Epithelial cell of prostate (primary cell): ENCODE data around the gene SLC43A2.
A peak's percentile ranks its signal among the peaks of the same experiment; 100 is the strongest.
"Not testable (repeated sequence)": the region's sequence is repeated elsewhere in the genome, so short reads cannot be mapped to it uniquely, and the experiment has no call there.

Experiments
- DNase-seq: peaks from one replicate; pipeline ENCODE4 v3.0.0-alpha.2; 2011; ENCODE audit warnings: low read depth, low spot score
- H3K27ac ChIP-seq: fragments of 450-650 bp; 2 replicates; pipeline ENCODE4 v1.5.1; 2017; ENCODE audit warnings: mild to moderate bottlenecking

SLC43A2 gene

DNA sequence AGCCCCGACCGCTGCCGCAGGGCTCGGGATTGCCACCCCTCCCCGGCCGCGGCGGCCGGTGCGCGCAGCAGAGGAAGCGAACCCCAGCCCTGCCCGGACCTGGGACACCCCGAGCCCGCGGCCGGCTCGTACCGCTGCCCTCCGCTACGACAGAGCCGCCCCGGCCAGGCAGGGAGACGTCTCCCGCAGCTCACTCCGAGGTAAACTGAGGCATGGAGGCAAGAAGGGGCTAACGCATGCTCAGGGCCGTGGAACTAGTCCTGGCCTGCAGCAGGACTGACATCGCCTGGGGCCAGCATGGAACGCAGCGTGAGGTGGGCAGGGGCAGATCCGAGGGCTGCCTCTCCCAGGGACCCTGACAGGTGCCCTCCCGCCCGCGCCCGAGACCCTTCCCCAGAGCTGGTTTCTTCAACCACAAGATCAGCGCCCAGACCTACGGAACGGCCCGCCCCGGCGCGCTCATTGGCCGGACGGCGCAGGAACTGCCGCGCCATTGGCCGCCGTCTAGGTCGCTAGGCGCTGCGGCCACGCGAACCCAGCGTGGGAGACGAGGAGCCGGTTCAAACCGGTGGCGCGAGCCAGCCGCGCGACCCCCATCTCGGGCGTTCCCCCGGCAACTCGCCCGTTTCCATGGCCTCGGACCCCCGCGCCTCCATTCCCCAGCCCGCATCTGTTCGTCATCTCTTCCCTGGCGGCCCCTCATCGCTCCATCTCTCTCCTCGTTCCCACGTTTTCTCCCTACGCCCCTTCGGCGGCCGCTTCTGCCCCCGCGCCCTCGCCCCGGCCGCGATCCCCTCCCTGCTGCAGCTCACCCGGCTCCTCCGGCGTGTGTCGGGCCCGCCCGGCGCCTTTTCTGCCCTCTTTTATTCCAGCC lies at the start of gene SLC43A2:
Gene SLC43A2, minus strand, starts transcription at position 853 of the 874 bp plus-strand sequence. CDS start 960 bp downstream, outside the sequence.
- no peak for DNase-seq
- peak within 1 kb of the TSS; percentile 60 for H3K27ac ChIP-seq

DNA sequence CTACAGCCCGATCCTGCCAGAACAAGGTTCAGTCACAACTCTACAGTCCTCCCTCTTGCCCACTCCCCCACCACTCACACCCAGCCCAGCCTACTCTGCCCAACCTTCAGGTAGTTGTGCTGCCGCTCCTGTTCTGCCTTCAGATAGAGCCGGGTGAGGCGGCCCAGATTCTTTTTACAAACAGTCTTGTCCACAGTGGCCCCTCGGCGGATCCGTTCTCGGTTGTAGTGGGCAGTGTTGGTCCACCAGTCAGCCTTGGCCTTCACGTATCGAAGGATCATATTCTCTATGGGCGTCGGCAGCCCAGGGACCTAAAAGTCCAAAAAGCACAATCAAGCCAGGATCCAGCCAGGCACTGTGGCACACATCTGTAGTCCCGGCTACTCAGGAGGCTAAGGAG lies 47.8 kb upstream of the SLC43A2 start:
- no peak overlapping the region for H3K27ac ChIP-seq
- no peak for DNase-seq

DNA sequence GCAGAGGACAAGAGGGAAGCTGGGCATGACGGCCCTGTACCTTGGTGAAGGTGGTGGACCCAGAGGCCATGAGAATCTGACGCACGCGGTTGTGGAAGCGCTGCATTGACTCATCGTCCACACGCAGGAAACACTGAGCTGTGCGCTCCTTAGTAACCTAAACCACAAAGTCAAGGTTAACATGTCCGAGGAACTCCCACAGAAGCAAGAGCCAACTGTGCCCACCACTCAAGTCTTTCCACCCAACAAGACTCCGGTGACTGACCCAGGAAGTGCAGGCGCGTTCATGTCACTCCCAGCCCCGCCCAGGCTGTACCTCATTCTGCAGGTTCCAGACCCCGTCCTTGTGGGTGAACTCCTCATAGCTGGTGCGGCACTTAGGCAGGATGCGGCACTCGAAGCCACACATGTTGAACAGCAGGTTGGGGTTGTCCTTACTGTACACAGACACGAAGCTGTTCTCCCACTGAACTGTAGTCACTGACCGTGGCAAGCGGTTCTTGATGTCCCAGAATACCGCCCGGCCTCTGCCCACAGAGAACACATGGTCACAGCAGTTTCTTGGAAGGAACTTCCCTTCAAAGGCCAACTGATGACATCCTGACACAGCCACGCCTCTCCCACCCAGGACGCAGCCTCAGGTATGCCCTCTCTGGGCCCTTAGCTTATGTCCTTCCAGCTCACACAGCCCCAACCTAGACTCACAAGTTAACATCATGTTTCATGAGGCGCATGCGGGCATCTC lies 44.6 kb upstream of the SLC43A2 start:
- DNase-seq = no peak
- H3K27ac ChIP-seq = no peak overlapping the region

DNA sequence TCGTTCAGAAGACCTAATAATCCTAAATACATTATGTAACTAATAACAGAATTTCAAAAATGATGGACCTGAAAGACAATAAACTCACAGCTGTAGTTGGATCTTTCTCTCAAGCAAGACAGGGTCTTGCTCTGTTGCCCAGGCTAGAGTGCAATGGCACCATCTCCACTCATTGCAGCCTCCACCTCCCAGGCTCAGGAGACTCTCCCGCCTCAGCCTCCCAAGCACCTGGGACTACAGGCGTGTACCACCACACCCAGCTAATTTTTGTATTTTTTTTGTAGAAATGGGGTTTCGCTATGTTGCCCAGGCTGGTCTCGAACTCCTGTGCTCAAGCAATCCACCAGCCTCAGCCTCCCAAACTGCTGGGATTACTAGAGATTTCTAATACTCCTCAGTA lies 35.3 kb upstream of the SLC43A2 start:
- H3K27ac ChIP-seq, DNase-seq: not testable (repeated sequence)

DNA sequence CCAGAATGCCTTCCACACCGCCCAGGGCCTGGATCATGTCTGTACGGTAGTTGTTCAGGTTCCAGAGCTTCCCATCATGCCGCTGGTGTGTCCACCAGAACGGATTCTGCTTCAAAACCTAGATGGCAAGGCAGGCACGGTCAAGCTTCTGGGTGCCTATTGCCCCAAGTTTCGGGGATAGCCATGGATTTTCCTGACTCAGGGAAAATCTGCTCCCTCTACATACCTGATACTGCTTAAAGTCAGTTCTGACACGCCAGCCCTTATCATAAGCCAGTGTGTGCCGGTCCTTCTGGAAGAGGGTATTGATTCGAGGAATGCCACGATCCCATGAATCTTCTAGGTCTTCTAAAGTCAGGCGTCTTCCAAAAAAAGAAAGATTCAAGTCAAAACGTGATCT lies 32.4 kb upstream of the SLC43A2 start:
- no peak overlapping the region for H3K27ac ChIP-seq
- no peak for DNase-seq

DNA sequence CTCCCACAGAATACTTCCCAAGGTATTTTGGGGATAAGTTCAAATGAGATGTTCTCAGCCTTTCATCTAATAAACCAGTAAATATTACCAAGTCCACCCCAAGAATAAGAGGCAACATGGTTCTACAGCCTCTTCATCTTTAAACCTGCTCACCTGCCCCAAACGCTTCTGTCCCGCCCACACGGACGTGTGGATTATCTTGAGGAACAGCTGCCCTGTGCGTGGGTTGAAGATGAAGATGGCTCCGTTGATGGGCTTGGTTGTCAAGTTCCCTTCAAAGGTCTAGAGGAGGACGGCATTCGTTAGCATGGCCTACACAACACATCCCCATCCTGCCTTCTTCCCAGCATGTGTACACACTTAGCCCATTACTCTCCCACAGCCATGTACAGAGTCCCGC lies 29.5 kb upstream of the SLC43A2 start:
- no peak overlapping the region for H3K27ac ChIP-seq
- no peak for DNase-seq

DNA sequence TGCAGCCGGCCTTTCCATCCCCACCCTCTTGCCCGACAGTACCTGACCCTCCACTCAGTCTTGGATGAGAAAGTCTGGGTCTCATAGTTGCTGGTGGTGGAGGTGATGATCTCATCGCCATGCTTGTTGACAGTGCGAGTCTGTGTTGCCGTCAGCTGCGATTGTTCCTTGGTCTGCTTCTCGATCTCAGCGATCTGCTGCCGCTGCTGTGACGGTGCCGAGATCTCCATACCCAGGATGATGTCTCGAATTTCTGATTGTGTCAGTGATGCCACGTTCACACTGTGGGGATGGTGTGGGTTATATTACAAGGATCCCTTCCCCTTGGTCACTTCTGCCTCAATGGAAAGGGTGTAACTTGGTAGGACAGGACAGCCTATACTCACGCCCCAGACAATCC lies 25.1 kb upstream of the SLC43A2 start:
- H3K27ac ChIP-seq = no peak overlapping the region
- no peak for DNase-seq

DNA sequence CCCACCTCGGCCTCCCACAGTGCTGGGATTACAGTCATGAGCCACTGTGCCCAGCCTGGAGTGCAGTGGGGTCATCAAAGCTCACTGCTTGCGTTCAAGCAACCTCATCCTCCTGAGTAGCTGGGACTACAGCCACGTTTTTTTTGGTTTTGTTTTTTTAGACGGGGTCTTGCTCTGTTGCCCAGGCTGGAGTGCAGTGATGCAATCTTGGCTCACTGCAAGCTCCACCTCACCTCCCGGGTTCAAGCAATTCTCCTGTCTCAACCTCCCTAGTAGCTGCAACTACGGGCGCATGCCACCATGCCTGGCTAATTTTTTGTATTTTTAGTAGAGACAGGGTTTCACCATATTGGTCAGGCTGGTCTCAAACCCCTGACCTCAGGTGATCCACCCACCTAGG lies 24.2 kb upstream of the SLC43A2 start:
- not testable (repeated sequence) for DNase-seq, H3K27ac ChIP-seq

DNA sequence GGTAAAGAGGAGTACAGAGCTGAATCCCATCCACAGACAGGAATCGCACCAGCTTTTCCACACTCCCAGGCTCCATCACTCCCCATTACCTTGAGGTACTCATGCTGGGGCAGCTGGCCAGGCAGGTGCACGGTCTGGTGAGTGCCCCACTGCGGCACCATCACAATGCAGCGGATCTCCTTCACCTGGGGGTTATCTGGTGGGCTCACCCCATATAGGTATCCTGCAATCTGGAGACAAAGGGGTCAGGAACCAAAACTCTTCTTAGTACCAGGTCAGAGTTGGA lies 22.9 kb upstream of the SLC43A2 start:
- H3K27ac ChIP-seq = no peak overlapping the region
- no peak for DNase-seq

DNA sequence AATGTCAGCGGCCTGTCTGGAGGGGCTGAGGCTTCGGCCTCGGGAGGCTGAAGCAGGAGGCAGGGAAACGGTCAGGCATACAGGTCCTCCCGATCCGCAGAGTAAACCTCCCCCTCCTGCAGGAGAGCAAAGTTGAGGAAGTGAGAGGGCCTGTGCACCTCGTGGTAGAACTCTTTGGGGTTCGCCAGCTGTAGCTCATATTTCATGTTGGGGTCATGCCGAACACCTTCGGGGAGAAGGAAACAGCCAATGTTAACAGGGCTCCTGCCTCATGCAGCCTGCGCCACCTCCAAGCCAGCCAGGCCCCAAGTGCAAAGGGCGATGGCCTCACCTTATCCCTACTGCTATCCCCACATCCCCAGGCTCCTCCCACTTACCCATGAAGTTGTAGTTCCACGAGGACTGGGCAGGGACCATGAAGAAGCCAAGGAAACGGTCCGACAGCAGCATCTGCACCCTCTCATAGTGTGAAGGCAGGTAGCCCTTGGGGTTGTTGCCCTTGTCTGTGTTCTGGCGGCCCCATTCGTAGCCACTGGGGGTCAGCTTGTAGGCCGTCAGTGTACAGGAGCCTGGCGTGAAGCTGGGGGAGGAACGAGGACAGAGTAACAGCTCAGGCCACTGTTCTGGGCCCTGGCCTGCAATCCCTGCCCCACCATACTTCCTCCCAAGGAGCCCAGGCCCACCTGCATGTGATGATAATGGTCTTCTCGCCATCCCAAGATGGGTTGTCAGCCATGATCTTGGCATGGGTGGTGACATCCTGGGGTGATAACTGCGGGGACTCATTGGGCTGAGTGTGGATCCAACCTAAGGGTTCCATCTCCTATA lies 22.3 kb upstream of the SLC43A2 start:
- H3K27ac ChIP-seq = peak overlapping the region; percentile 91
- DNase-seq = no peak

DNA sequence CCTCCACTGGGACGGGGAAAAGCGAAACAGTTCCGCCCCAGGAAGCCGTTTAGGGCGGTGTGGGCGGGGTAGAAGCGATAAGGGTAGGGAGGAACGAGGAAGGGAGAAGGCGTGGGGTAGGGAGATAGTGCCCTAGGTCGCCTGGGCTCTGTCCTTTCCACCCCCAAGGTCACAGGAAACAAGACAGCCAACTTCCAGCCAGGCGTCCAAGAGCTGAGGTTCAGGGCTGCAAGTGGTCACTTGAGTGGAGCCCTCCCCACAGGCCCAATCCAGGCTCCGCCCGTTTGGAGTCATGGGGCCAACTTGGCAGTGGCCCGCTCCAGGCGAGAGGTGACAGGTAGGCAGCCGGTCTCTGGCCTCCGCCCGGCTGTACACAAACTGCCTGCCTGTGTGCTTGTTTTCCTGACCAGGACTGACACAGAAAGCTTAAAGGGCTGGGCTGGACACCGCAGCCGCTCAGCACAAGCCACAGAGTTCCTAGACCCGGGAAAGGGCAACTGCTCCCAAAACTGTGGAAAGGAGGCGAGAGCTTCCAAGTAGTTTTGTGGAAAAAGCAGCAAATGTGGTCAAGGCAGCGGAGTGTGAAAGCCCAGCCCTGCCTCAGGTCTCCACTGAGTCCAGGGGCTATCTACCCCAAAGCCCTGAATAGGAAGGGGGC lies 21.3 kb upstream of the SLC43A2 start, which contains the start of gene RILP:
Gene RILP, minus strand, starts transcription at position 23 of the 658 bp plus-strand sequence. CDS start 62 bp downstream, outside the sequence.
- H3K27ac ChIP-seq = peak within 1 kb of the TSS; percentile 91
- DNase-seq = no peak

DNA sequence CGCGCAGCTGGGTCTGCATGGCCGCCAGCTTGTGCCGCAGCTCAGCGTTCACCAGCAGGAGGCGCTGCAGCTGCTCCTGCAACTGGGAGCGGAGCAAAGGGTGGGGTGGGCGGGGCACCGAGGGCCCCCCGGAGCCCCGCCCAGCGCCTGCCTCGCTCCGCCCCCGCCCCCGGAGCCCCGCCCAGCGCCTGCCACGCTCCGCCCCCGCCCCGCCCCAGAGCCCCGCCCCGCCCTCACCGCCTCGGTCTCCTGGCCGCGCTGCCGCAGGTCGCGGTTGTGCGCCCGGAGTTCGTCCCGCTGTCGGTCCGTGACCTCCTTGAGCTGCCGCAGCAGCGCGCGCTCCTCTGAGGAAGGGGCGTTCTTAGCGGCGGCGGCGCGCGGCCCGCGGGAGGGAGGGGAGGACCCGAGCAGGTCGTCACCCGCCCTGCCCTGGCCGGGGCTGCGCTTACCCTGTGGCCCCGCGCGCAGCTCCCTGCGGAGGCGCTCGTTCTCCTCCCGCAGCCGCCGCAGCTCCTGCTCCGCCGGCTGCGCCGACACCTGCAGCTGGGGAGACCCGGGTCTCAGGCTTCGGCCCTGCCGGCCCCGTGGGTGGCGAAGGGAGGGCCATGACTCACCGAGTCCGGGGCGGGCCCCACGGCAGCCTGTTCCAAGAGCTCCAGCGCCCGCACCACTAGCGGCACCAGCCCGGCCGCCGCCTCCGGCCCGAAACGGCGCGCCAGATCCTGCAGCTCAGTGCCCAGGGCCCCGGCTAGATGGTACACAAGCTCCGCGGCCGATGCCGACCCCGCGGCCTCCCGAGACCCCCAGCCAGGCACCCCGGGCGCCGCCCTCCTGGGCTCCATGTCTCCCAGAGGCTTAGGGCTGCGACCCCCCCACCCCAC lies 20.6 kb upstream of the SLC43A2 start:
- H3K27ac ChIP-seq = peak overlapping the region; percentile 91
- DNase-seq = peak; percentile 64

DNA sequence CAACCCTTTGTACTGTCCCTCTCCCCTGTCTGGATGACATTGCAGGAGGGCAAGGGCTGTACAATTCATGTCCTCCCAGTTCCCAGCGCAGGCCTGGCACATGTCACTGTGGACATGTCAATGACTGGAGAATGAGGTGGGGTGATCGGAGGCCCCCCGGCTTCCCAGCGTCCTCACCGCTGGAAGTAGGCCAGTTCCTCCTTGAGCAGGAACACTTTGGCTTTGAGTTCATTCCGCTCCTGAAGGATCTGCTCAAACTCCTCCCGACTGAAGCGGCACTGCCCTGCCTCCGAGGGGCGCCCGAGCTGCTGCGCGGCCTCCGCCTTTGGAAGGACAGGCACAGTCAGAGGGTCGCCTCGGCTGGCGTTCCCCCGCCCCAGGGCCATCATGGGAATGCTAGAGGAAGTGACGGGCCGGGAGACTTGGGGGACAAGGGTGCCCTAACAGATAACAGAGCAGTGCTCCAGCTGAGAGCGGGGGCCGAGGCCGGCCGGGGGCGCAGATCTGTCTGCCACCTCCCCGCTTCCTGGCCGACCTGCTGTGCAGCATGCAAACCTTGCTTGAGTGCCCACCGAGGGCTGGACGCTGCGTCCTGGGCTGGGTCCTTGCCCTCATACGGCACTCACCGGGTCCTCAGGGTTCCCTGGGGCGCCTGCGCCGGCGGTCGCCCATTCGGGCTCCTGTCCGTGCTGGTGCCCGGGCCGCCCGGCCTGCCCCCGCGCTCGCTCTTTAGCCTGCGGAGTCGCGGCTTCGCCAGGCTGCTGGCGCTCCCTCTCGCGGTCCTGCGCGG lies 19.7 kb upstream of the SLC43A2 start:
- DNase-seq = no peak
- H3K27ac ChIP-seq = peak overlapping the region; percentile 91

DNA sequence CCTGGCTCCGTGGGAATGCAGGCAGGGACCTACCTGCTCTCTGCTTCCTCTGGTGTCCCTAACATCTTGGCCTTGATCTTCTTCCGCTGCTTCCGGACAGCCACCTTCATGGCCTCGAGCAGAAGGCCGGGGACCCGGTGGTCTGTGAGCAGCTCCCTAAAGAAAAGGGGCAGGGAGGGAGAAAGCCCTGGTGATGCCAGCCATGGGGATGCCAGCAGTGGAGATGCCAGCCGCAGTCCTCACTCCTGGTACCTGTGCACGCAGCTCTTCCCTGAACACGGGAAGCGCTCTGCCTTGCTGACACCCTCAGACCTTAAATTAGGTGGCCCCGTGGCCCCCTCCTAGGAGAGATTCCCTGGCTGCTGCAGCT lies 19.2 kb upstream of the SLC43A2 start:
- H3K27ac ChIP-seq = no peak overlapping the region
- DNase-seq = no peak

DNA sequence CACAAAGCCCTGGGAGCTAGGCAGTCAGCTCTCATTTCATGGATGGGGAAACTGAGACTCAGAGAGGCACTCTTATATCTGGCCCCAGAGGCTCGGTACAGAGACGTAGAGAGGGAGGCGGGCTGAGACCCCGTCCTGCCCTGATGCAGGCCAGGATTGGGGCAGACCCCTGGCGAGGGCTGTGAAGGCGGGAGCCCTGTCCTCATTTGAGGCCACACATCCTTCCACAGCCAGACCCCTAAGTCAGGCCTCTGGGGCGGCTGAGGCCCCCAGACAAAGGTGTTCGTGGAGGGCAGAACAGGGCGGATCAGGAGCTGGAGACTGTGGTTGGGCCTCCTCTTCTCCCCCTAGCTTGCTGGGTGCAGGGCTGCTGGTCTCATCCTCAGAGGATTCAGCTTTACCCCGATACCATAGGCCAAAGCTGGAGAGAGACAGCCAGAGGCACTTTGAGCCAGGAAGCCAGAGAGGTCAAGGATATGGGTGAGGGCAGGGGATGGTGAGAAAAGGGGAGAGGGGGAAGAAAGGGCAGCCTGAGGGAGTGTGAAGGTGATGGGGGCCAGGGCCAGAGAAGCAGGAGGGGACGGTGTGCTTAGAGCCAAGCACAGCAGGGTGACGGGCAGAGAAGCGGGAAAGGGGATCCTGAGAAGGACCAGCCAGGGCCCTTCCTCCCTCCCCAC lies 17.7 kb upstream of the SLC43A2 start:
- DNase-seq = no peak
- H3K27ac ChIP-seq = no peak overlapping the region

DNA sequence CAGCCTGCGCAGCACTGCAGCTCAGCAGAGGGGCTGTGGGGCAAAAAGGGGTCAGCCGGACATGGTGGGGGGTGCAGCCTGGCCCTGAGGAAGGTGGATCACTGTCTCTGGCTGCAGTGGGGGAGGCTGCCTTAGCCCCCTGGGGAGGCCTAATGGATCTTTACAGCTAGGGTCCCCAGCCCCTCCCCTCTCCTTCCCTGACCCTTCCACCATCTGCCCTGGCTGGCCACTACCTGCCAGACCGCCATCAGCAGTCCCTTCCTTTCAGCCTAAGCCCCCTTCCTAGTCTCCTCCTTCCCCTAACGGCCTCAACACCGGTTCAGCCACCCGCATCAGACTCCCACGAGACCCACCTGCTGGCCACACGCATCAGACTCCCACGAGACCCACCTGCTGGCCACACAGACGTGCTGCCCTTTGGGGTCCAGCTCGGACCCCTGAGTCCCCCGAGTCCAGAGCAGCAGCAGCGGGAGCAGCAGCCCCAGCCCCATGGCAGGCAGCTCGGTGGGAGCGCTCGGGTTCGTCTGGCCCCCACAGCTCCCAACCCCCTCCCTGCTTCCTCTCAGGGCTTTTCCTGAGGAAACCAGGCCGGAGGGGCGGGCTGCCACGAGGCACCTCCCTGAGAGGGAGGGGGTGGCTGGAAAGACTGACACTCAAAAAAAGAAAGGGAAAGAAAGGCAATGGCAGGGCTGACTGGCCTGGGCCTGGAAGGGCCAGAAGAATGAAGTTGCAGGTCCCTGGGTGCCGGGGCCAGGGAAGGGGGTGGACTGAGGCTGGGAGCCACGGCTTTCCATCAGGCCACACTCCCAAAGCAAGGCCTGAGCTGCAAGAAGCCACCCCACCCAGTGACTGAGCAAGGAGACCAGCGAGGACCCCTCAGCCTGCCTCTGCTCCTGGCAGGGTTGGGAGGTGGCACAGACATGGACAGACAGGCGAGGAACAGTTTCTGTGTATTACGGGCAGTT lies 16.9 kb upstream of the SLC43A2 start, which contains the start of gene SCARF1:
Gene SCARF1, minus strand, starts transcription at position 526 of the 965 bp plus-strand sequence. Its CDS starts 35 bp downstream, at position 491.
- H3K27ac ChIP-seq = no peak within 1 kb of the TSS
- DNase-seq = no peak
